GM18505 (cell line): ENCODE measurements around the gene TBC1D8.

Experiments
- ATAC-seq: cut with Tn5 transposase; IDR thresholded peaks from one replicate; pipeline ENCODE4 v1.9.1; 2021; ENCODE audit not compliant: unreplicated experiment
- POLR2A ChIP-seq: IDR thresholded peaks from 4 replicates; pipeline ENCODE4 v1.6.1; 2011; ENCODE audit warnings: borderline replicate concordance; ENCODE audit not compliant: insufficient read depth, insufficient read length; ENCODE audit errors: extremely low read depth

Gene TBC1D8

GRCh38 chr2:101001691-101002561, 149.3 kb downstream of the TBC1D8 start, which contains the start of gene RPL31:
TSS of gene RPL31 (plus strand) at chr2:101002289. CDS start at chr2:101002702, 413 bp downstream.
- ATAC-seq, result peak; percentile 97
- TF ChIP-seq POLR2A, result peak; percentile 99

- TF ChIP-seq POLR2A, result no peak
- ATAC-seq, result no peak
These were observed 151.2 kb downstream of the TBC1D8 start for GRCh38 chr2:100999995-101000394.

- ATAC-seq, result no peak
- no peak for TF ChIP-seq POLR2A
These were observed 153.0 kb downstream of the TBC1D8 start for GRCh38 chr2:100998235-100998573.

GRCh38 chr2:100997509-100998234, 153.5 kb downstream of the TBC1D8 start:
- no peak for TF ChIP-seq POLR2A

GRCh38 chr2:100995309-100996075, 155.7 kb downstream of the TBC1D8 start:
- TF ChIP-seq POLR2A, result no peak
- ATAC-seq, result no peak

More at GRCh38 chr2:100997509-100998234, 153.5 kb downstream of the TBC1D8 start:
- no peak for ATAC-seq

- TF ChIP-seq POLR2A, result no peak
These were observed 157.9 kb downstream of the TBC1D8 start for GRCh38 chr2:100993294-100993693.

GRCh38 chr2:100992262-100992661, 158.9 kb downstream of the TBC1D8 start:
- ATAC-seq, result no peak
- TF ChIP-seq POLR2A, result no peak

More at GRCh38 chr2:100993294-100993693, 157.9 kb downstream of the TBC1D8 start:
- ATAC-seq, result no peak

- TF ChIP-seq POLR2A, result no peak
- ATAC-seq, result no peak
These were observed 159.8 kb downstream of the TBC1D8 start for GRCh38 chr2:100991404-100991773.

GRCh38 chr2:100990650-100991403, 160.4 kb downstream of the TBC1D8 start:
- no peak for TF ChIP-seq POLR2A
- no peak for ATAC-seq

GRCh38 chr2:100990166-100990565, 161.0 kb downstream of the TBC1D8 start:
- no peak for TF ChIP-seq POLR2A
- no peak for ATAC-seq

- ATAC-seq, result no peak
- no peak for TF ChIP-seq POLR2A
These were observed 161.5 kb downstream of the TBC1D8 start for GRCh38 chr2:100989666-100990065.

GRCh38 chr2:100988630-100989417, 162.4 kb downstream of the TBC1D8 start:
- ATAC-seq, result no peak

More at GRCh38 chr2:100988630-100989417, 162.4 kb downstream of the TBC1D8 start:
- no peak for TF ChIP-seq POLR2A
